ENCODE measurements around the gene LDLR. TPM values are rescaled to one million over a fixed set of nuclear protein-coding genes. Genes with fewer than 3 reads are reported as not detected.

The LDLR gene
- total and polyA plus RNA-seq, 2 donors (not counting 1 experiment from before 2014, with no cell fraction given): 1.8 to 4.8 TPM

DNA sequence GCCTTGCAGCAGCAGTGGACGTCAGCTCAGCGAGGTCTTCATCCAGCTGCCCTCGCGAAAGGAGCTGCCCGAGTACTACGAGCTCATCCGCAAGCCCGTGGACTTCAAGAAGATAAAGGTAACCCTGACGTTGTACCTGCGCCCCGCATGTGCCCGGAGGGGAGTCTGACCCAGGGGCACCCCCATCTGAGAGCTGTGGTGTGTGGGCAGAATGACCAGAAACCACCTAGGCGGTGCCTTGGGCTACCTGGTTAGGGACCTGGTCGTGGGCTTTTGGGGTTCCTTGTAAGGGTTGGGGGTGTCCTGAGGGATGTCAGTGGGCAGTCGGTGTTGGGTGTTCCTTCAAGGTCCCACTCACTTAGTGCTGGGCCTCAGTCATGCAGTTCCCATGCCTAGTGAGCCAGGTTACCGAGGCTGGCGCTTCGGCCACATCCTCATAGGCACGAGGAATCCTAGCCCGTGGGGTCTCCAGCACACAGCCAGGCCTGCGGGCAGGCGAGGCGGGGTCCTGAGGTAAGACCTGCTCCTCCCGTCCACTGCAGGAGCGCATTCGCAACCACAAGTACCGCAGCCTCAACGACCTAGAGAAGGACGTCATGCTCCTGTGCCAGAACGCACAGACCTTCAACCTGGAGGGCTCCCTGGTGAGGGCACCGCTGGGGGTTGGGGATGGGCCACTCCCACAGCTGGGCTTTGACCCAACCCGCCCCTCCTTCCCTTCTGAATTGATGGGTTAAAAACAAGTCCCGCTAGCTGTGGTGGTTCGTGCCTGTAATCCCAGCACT, 30.8 kb upstream of the LDLR start:
- no peak for ATAC-seq (ENCODE audit: low read depth)
- CTCF ChIA-PET: no interaction called here
- H3K27ac Mint-ChIP-seq: no peak overlapping the region
- Histone ChIP-seq H3K4me1 (ENCODE audit: control insufficient read depth in 2 of 2, insufficient read depth in 2 of 2, low read length in 2 of 2) (peaks cover 8 to 13% of the 10 kb centered on the region in 2 donors), H3K4me2 (replicated peaks; ENCODE audit: low read depth, low read length, poor library complexity, severe bottlenecking) (no peak overlapping the region), H3K36me3 (replicated peaks in 1 of 2; ENCODE audit: control extremely low read depth in 1 of 2, control insufficient read depth in 1 of 2, extremely low read depth in 1 of 2, insufficient read depth in 2 of 2, low read length in 1 of 2) (peaks cover 0 to 27% of the 10 kb centered on the region in 2 experiments), H3K79me2 (ENCODE audit: control insufficient read depth, insufficient read depth, low read length) (peaks cover 19% of the 10 kb centered on the region), H3K9me3 (ENCODE audit: control extremely low read depth in 1 of 3, control insufficient read depth in 2 of 3, insufficient read depth in 1 of 3, low read length in 2 of 3) (peaks cover 0 to 9% (median 0%) of the 10 kb centered on the region in 3 donors), H3K27ac (ENCODE audit: low read length in 2 of 2) (no peak overlapping the region), H2AFZ (ENCODE audit: insufficient read depth, low read depth, low read length, poor library complexity, severe bottlenecking) (no peak overlapping the region), H4K20me1 (ENCODE audit: control insufficient read depth, insufficient read depth, low read length, poor library complexity, severe bottlenecking) (peaks cover 39% of the 10 kb centered on the region), H3K9ac (ENCODE audit: low read length) (no peak overlapping the region), H3K27me3 (replicated peaks in 1 of 4; ENCODE audit: control extremely low read depth in 1 of 4, control insufficient read depth in 3 of 4, insufficient read depth in 4 of 4, low read length in 3 of 4) (peaks cover 0 to 44% (median 7%) of the 10 kb centered on the region in 4 experiments), H3K4me3 (ENCODE audit: control extremely low read depth in 1 of 5, extremely low read depth in 1 of 5, insufficient read depth in 1 of 5, low read depth in 2 of 5, low read length in 4 of 5) (no peak overlapping the region)
- DNase-seq: no peak
- POLR2A ChIA-PET: interaction anchor here (0.7 kb wide), 1 partner anchor 20 kb away, joined by 4 read pairs; no protein-coding TSS in a partner anchor
- TF ChIP-seq, protein P1, sequence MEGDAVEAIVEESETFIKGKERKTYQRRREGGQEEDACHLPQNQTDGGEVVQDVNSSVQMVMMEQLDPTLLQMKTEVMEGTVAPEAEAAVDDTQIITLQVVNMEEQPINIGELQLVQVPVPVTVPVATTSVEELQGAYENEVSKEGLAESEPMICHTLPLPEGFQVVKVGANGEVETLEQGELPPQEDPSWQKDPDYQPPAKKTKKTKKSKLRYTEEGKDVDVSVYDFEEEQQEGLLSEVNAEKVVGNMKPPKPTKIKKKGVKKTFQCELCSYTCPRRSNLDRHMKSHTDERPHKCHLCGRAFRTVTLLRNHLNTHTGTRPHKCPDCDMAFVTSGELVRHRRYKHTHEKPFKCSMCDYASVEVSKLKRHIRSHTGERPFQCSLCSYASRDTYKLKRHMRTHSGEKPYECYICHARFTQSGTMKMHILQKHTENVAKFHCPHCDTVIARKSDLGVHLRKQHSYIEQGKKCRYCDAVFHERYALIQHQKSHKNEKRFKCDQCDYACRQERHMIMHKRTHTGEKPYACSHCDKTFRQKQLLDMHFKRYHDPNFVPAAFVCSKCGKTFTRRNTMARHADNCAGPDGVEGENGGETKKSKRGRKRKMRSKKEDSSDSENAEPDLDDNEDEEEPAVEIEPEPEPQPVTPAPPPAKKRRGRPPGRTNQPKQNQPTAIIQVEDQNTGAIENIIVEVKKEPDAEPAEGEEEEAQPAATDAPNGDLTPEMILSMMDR (IDR thresholded peaks at IDR 0.05): no peak
- TF ChIP-seq EZH2 (IDR thresholded peaks at IDR 0.05; ENCODE audit: borderline replicate concordance, insufficient read depth, low read depth, low read length, poor library complexity, severe bottlenecking): no peak
- 98% methylated on average over 32 of the region's 34 CpGs for WGBS (ENCODE audit: insufficient coverage)
- peaks cover 10% of the 10 kb centered on the region for H3K4me1 Mint-ChIP-seq
- H3K27me3 Mint-ChIP-seq: peaks cover 4% of the 10 kb centered on the region
- no peaks in the 10 kb centered on the region for H3K9me3 Mint-ChIP-seq (ENCODE audit: insufficient read depth)
- intact Hi-C loops (cut with micrococcal nuclease): no loop called here
- no peak overlapping the region for H3K4me3 Mint-ChIP-seq
